HEK293 (cell line): Measurements from ENCODE around the gene TXLNA.

Source experiments
- CTCF ChIA-PET: fragments of 350-600 bp; formaldehyde crosslinking; extraction: SDS; loops from one replicate; lab custom pipeline; 2021; ENCODE audit warnings: antibody characterized with exemption; lab: Yijun Ruan, JAX
- POLR2A ChIA-PET: fragments of 300-600 bp; formaldehyde crosslinking; extraction: SDS; loops from one replicate; lab custom pipeline; 2020; ENCODE audit warnings: antibody characterized with exemption, inconsistent platforms; lab: Yijun Ruan, JAX
- H3K27ac ChIP-seq: fragments of 200-500 bp; sonication (Bioruptor generic); 2 replicates; pipeline ENCODE4 v1.5.1; 2014; ENCODE audit warnings: low read depth, low read length, control low read depth, inconsistent platforms; ENCODE audit errors: extremely low read depth
- H3K36me3 ChIP-seq, 2 experiments: fragments of 200-500 bp in 1 of 2; sonication (Bioruptor generic) in 1 of 2; 1 replicate in 1 of 2; 2 replicates in 1 of 2; pipeline ENCODE4 v1.5.1; 2014 to 2017; ENCODE audit warnings: inconsistent platforms in 2 of 2, low read length in 2 of 2; ENCODE audit not compliant: control insufficient read depth in 2 of 2, insufficient read depth in 1 of 2
- H3K4me1 ChIP-seq: fragments of 200-500 bp; sonication (Bioruptor generic); 2 replicates; pipeline ENCODE4 v1.5.1; 2014; ENCODE audit warnings: mild to moderate bottlenecking, low read length, inconsistent platforms; ENCODE audit not compliant: control insufficient read depth, insufficient read depth
- H3K4me3 ChIP-seq: 2 replicates; pipeline ENCODE4 v1.5.1; 2011; ENCODE audit warnings: low read depth, mild to moderate bottlenecking, control low read depth, low read length, moderate library complexity
- H3K9me3 ChIP-seq: fragments of 200-500 bp; sonication (Bioruptor generic); 2 replicates; pipeline ENCODE4 v1.5.1; 2014; ENCODE audit warnings: low read depth, low read length, inconsistent platforms; ENCODE audit not compliant: control insufficient read depth, insufficient read depth
- GLIS1 ChIP-seq: fragments of 450-650 bp; formaldehyde crosslinking; IDR thresholded peaks from 2 replicates; pipeline ENCODE4 v1.5.1; 2016; ENCODE audit warnings: missing biosample characterization, missing genetic modification characterization
- INSM2 ChIP-seq: fragments of 450-650 bp; formaldehyde crosslinking; IDR thresholded peaks from 2 replicates; pipeline ENCODE4 v1.5.1; 2016; ENCODE audit warnings: missing biosample characterization, missing genetic modification characterization
- PRDM10 ChIP-seq: fragments of 450-650 bp; formaldehyde crosslinking; IDR thresholded peaks from 2 replicates; pipeline ENCODE4 v1.5.1; 2016; ENCODE audit warnings: missing biosample characterization, missing genetic modification characterization
- ZBTB17 ChIP-seq: fragments of 450-650 bp; formaldehyde crosslinking; IDR thresholded peaks from 2 replicates; pipeline ENCODE4 v1.5.1; 2016; ENCODE audit warnings: missing biosample characterization, missing genetic modification characterization
- ZBTB49 ChIP-seq: fragments of 450-650 bp; formaldehyde crosslinking; IDR thresholded peaks from 2 replicates; pipeline ENCODE4 v1.5.1; 2016; ENCODE audit warnings: missing biosample characterization, missing genetic modification characterization, low read depth
- ZEB2 ChIP-seq: fragments of 450-650 bp; formaldehyde crosslinking; IDR thresholded peaks from 2 replicates; pipeline ENCODE4 v1.5.1; 2016; ENCODE audit warnings: missing biosample characterization, missing genetic modification characterization
- ZFP37 ChIP-seq: fragments of 450-650 bp; formaldehyde crosslinking; IDR thresholded peaks from 2 replicates; pipeline ENCODE4 v1.5.1; 2016; ENCODE audit warnings: missing biosample characterization, missing genetic modification characterization
- ZNF341 ChIP-seq: fragments of 450-650 bp; formaldehyde crosslinking; IDR thresholded peaks from 2 replicates; pipeline ENCODE4; 2016; ENCODE audit warnings: low read depth, missing biosample characterization, missing genetic modification characterization
- ZNF394 ChIP-seq: fragments of 450-650 bp; formaldehyde crosslinking; IDR thresholded peaks from 2 replicates; pipeline ENCODE4 v1.5.1; 2016; ENCODE audit warnings: missing biosample characterization, missing genetic modification characterization, mild to moderate bottlenecking, moderate library complexity, borderline replicate concordance
- ZXDB ChIP-seq: fragments of 450-650 bp; formaldehyde crosslinking; IDR thresholded peaks from 2 replicates; pipeline ENCODE4 v1.5.1; 2016; ENCODE audit warnings: missing biosample characterization, missing genetic modification characterization

The TXLNA gene

GRCh38 chr1:32197837-32198236, 18.4 kb downstream of the TXLNA start:
- ChIA-PET CTCF (no interaction called here), POLR2A (interaction anchor here (0.6 to 5.0 kb wide), 7 partner anchors 9 to 138 kb away, joined by 3 to 25 read pairs (median 4); partner anchors contain the start of genes MARCKSL1 and TXLNA)
- H3K4me3 ChIP-seq: no peak overlapping the region
- no peaks in the 10 kb centered on the region for H3K9me3 ChIP-seq
- TF ChIP-seq ZXDB (tag by site-specific recombination): no peak
- no peak for TF ChIP-seq ZBTB49 (tag by site-specific recombination)
- 0 out of 2 replicates have a peak, but pooled peaks have one; percentile 11 for TF ChIP-seq GLIS1 (tag by site-specific recombination)
- no peak for TF ChIP-seq INSM2
- TF ChIP-seq ZBTB17 (tag by site-specific recombination): no peak
- no peak for TF ChIP-seq ZNF394
- no peaks in the 10 kb centered on the region; the same call in 1 of the 2 replicates for H3K4me1 ChIP-seq
- no peak overlapping the region; the same call in 1 of the 2 replicates for H3K27ac ChIP-seq
- peaks cover 7 to 65% of the 10 kb centered on the region in 2 experiments; a peak in 2 of 3 replicates for H3K36me3 ChIP-seq

- H3K36me3 ChIP-seq: peaks cover 2 to 60% of the 10 kb centered on the region in 2 experiments; a peak in 2 of 3 replicates
Measured at GRCh38 chr1:32198237-32199042, 19.0 kb downstream of the TXLNA start.

More at GRCh38 chr1:32198237-32199042, 19.0 kb downstream of the TXLNA start:
- POLR2A ChIA-PET: interaction anchor here (0.6 to 5.0 kb wide), 6 partner anchors 9 to 85 kb away, joined by 3 to 25 read pairs (median 4); partner anchors contain the start of gene TXLNA
- TF ChIP-seq ZFP37 (tag by site-specific recombination) (no peak), ZNF341 (peak; percentile 80), PRDM10 (tag by site-specific recombination) (peak; percentile 84), ZEB2 (tag by site-specific recombination) (peak; percentile 23; the same call in 1 of the 2 replicates), ZBTB49 (tag by site-specific recombination) (no peak)
- no peaks in the 10 kb centered on the region; the same call in 1 of the 2 replicates for H3K4me1 ChIP-seq
- no peak overlapping the region; the same call in 1 of the 2 replicates for H3K27ac ChIP-seq
- H3K4me3 ChIP-seq: no peak overlapping the region
- no peaks in the 10 kb centered on the region for H3K9me3 ChIP-seq
- CTCF ChIA-PET: interaction anchor here (0.7 kb wide), 1 partner anchor 12 kb away, joined by 4 read pairs; no protein-coding TSS in a partner anchor
